HT1080 (cell line): ENCODE measurements around the gene TMBIM4. TPM values are rescaled to one million over a fixed set of nuclear protein-coding genes. Genes with fewer than 3 reads are reported as not detected.
"Not testable (repeated sequence)": the region's sequence is repeated elsewhere in the genome, so short reads cannot be mapped to it uniquely, and the experiment has no call there.

Experiments used
- DNase-seq: peaks from one replicate; pipeline ENCODE4 v3.0.0-alpha.2; 2015; ENCODE audit warnings: low read depth
- total RNA-seq: library from RNA; depleted of rRNA; stranded (reverse); fragments of >200 nt; shearing (Covaris generic); gene quantifications from 2 replicates; pipeline ENCODE4 v1.2.3, GENCODE V29; 2014

The TMBIM4 gene
- total RNA-seq, 1 experiment from 2014 or later, result 39.0 TPM

GRCh38 chr12:66187036-66187435 is 17.2 kb upstream of the TMBIM4 start:
- DNase-seq, result no peak

- DNase-seq, result not testable (repeated sequence)
Observed at GRCh38 chr12:66184822-66185221, 15.0 kb upstream of the TMBIM4 start.

- DNase-seq, result no peak
Observed at GRCh38 chr12:66182956-66183355, 13.2 kb upstream of the TMBIM4 start.

GRCh38 chr12:66176105-66176900 is 6.5 kb upstream of the TMBIM4 start:
- no peak for DNase-seq

- DNase-seq, result not testable (repeated sequence)
Observed at GRCh38 chr12:66174391-66175325, 4.9 kb upstream of the TMBIM4 start.

- no peak for DNase-seq
Observed at GRCh38 chr12:66170606-66171005, 810 bp upstream of the TMBIM4 start.

- no peak for DNase-seq
Observed at GRCh38 chr12:66168410-66168809, 1.4 kb downstream of the TMBIM4 start.

- no peak for DNase-seq
Observed at GRCh38 chr12:66166561-66166960, 3.2 kb downstream of the TMBIM4 start.

- no peak for DNase-seq
Observed at GRCh38 chr12:66165141-66165540, 4.7 kb downstream of the TMBIM4 start.

GRCh38 chr12:66164349-66164821 is 5.4 kb downstream of the TMBIM4 start:
- no peak for DNase-seq

- no peak for DNase-seq
Observed at GRCh38 chr12:66163289-66163688, 6.5 kb downstream of the TMBIM4 start.

- DNase-seq, result no peak
Observed at GRCh38 chr12:66162701-66163100, 7.1 kb downstream of the TMBIM4 start.

GRCh38 chr12:66160704-66161103 is 9.1 kb downstream of the TMBIM4 start:
- no peak for DNase-seq

- no peak for DNase-seq
Observed at GRCh38 chr12:66159123-66159522, 10.7 kb downstream of the TMBIM4 start.

- no peak for DNase-seq
Observed at GRCh38 chr12:66156654-66157053, 13.1 kb downstream of the TMBIM4 start.

- DNase-seq, result no peak
Observed at GRCh38 chr12:66154776-66155175, 15.0 kb downstream of the TMBIM4 start.

GRCh38 chr12:66152732-66153131 is 17.1 kb downstream of the TMBIM4 start:
- no peak for DNase-seq

- DNase-seq, result peak; percentile 27
Observed at GRCh38 chr12:66149702-66150398, 19.9 kb downstream of the TMBIM4 start.

- peak; percentile 82 for DNase-seq
Observed at GRCh38 chr12:66144791-66145754, 24.7 kb downstream of the TMBIM4 start.

- no peak for DNase-seq
Observed at GRCh38 chr12:66143868-66144267, 25.9 kb downstream of the TMBIM4 start.
